ENCODE data around the gene ABCC10.

Gene ABCC10

DNA sequence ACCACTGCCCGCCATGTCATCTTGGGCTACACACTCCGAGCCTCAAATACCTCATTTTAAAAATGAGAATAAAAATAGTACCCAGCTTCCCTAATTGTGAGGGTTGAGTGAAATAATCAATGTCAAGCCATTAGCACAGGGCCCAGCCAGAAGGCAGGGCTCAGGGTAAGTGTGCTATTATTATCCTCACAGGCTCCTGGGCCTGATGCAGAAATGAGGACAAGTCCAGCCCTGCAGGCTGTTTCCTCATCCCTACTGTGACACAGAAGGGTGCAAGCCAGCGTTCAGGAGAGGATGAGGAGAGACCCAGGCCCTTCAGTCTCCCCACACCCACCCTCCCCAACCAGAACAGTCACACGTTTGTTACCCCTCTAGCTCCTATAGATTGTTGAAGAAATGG is 24.0 kb downstream of the ABCC10 start:
- no peaks in the 10 kb centered on the region for H3F3A ChIP-seq (ENCODE audit: low read depth)
- no peak overlapping the region for H3K9ac ChIP-seq (ENCODE audit: low read depth, low read length, poor library complexity, severe bottlenecking)
- no peak overlapping the region for H2AFZ ChIP-seq (ENCODE audit: low read length)
- no peaks in the 10 kb centered on the region for H3K79me2 ChIP-seq (ENCODE audit: insufficient read depth, low read length)
- H3K4me1 ChIP-seq (ENCODE audit: insufficient read depth, low read length, poor library complexity, severe bottlenecking), result no peaks in the 10 kb centered on the region
- no peaks in the 10 kb centered on the region for H4K20me1 ChIP-seq (ENCODE audit: insufficient read depth, low read length, poor library complexity, severe bottlenecking)
- no peak for TF ChIP-seq EZH2phosphoT487 (IDR thresholded peaks at IDR 0.05; ENCODE audit: borderline replicate concordance)
- TF ChIP-seq, protein P1, sequence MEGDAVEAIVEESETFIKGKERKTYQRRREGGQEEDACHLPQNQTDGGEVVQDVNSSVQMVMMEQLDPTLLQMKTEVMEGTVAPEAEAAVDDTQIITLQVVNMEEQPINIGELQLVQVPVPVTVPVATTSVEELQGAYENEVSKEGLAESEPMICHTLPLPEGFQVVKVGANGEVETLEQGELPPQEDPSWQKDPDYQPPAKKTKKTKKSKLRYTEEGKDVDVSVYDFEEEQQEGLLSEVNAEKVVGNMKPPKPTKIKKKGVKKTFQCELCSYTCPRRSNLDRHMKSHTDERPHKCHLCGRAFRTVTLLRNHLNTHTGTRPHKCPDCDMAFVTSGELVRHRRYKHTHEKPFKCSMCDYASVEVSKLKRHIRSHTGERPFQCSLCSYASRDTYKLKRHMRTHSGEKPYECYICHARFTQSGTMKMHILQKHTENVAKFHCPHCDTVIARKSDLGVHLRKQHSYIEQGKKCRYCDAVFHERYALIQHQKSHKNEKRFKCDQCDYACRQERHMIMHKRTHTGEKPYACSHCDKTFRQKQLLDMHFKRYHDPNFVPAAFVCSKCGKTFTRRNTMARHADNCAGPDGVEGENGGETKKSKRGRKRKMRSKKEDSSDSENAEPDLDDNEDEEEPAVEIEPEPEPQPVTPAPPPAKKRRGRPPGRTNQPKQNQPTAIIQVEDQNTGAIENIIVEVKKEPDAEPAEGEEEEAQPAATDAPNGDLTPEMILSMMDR (conservative IDR thresholded peaks at IDR 0.05; ENCODE audit: low read length), result no peak
- no peaks in the 10 kb centered on the region for H3K36me3 ChIP-seq (ENCODE audit: insufficient read depth, low read length)
- no peaks in the 10 kb centered on the region for H3K9me3 ChIP-seq (ENCODE audit: insufficient read depth, low read depth, low read length)
- H3K9me2 ChIP-seq (replicated peaks; ENCODE audit: low read depth, low read length), result no peaks in the 10 kb centered on the region
- no peaks in the 10 kb centered on the region for H3K27me3 ChIP-seq (ENCODE audit: insufficient read depth, low read length, poor library complexity, severe bottlenecking)
- no peak overlapping the region for H3K4me2 ChIP-seq (ENCODE audit: low read depth, low read length, poor library complexity, severe bottlenecking)
- no peak overlapping the region for H3K4me3 ChIP-seq (ENCODE audit: low read length, poor library complexity, severe bottlenecking)

DNA sequence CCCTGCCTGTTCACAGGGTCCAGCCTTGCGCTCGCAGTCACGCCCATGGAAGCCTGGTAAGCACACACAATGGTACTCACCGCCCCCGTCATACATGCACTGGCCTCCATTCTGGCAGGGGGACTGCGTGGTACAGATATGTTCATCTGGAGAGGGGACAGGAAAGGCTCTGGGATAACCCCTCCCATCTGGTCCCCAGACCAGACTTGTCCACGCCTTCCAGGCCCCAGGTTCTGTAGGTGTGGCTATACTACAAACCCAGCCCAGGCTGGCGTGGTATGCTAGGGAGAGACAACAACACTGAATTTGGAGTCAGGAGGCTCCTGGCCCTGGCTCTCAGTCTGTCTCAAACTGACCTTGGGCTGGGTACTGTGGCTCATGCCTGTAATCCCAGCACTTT is 24.6 kb downstream of the ABCC10 start:
- H3K9me3 ChIP-seq (ENCODE audit: insufficient read depth, low read depth, low read length), result no peaks in the 10 kb centered on the region
- no peaks in the 10 kb centered on the region for H3K4me1 ChIP-seq (ENCODE audit: insufficient read depth, low read length, poor library complexity, severe bottlenecking)
- H3K4me2 ChIP-seq (ENCODE audit: low read depth, low read length, poor library complexity, severe bottlenecking), result no peak overlapping the region
- no peaks in the 10 kb centered on the region for H3K27me3 ChIP-seq (ENCODE audit: insufficient read depth, low read length, poor library complexity, severe bottlenecking)
- no peaks in the 10 kb centered on the region for H3K36me3 ChIP-seq (ENCODE audit: insufficient read depth, low read length)
- no peaks in the 10 kb centered on the region for H3F3A ChIP-seq (ENCODE audit: low read depth)
- TF ChIP-seq EZH2phosphoT487 (IDR thresholded peaks at IDR 0.05; ENCODE audit: borderline replicate concordance), result no peak
- TF ChIP-seq, protein P1 (conservative IDR thresholded peaks at IDR 0.05; ENCODE audit: low read length), result no peak
- no peaks in the 10 kb centered on the region for H4K20me1 ChIP-seq (ENCODE audit: insufficient read depth, low read length, poor library complexity, severe bottlenecking)
- no peak overlapping the region for H3K9ac ChIP-seq (ENCODE audit: low read depth, low read length, poor library complexity, severe bottlenecking)
- H2AFZ ChIP-seq (ENCODE audit: low read length), result no peak overlapping the region
- no peaks in the 10 kb centered on the region for H3K79me2 ChIP-seq (ENCODE audit: insufficient read depth, low read length)
- H3K4me3 ChIP-seq (ENCODE audit: low read length, poor library complexity, severe bottlenecking), result no peak overlapping the region
- no peaks in the 10 kb centered on the region for H3K9me2 ChIP-seq (replicated peaks; ENCODE audit: low read depth, low read length)

DNA sequence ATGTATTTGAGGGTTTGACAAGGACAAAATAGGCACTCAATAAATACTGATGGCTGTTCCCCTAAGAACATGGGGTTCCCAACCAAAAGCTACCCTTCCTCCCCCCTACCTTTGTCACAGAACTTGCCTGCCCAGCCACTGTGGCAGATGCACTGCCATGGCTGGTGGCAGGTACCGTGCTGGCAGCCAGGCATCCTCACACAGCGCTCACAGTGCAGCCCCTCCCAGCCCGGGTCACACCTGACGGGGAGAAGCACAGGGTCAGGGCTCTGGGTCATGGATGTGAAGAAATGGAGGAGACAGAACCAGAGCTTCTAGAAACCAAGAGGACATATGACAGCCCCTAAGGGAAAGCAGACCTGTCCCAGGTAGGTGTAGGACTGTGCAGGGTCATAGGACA is 25.6 kb downstream of the ABCC10 start:
- Histone ChIP-seq H3K4me3 (ENCODE audit: low read length, poor library complexity, severe bottlenecking) (no peak overlapping the region), H3F3A (ENCODE audit: low read depth) (no peaks in the 10 kb centered on the region), H3K36me3 (ENCODE audit: insufficient read depth, low read length) (no peaks in the 10 kb centered on the region), H3K9me2 (replicated peaks; ENCODE audit: low read depth, low read length) (no peaks in the 10 kb centered on the region), H3K9me3 (ENCODE audit: insufficient read depth, low read depth, low read length) (no peaks in the 10 kb centered on the region), H3K4me1 (ENCODE audit: insufficient read depth, low read length, poor library complexity, severe bottlenecking) (no peaks in the 10 kb centered on the region), H3K9ac (ENCODE audit: low read depth, low read length, poor library complexity, severe bottlenecking) (no peak overlapping the region), H3K4me2 (ENCODE audit: low read depth, low read length, poor library complexity, severe bottlenecking) (no peak overlapping the region), H3K79me2 (ENCODE audit: insufficient read depth, low read length) (no peaks in the 10 kb centered on the region), H3K27me3 (ENCODE audit: insufficient read depth, low read length, poor library complexity, severe bottlenecking) (no peaks in the 10 kb centered on the region), H2AFZ (ENCODE audit: low read length) (no peak overlapping the region), H4K20me1 (ENCODE audit: insufficient read depth, low read length, poor library complexity, severe bottlenecking) (no peaks in the 10 kb centered on the region)
- TF ChIP-seq, protein P1 (conservative IDR thresholded peaks at IDR 0.05; ENCODE audit: low read length), result no peak
- no peak for TF ChIP-seq EZH2phosphoT487 (IDR thresholded peaks at IDR 0.05; ENCODE audit: borderline replicate concordance)
